Measurements from ENCODE around the gene BFSP2.
"Not testable (repeated sequence)": the region's sequence is repeated elsewhere in the genome, so short reads cannot be mapped to it uniquely, and the experiment has no call there.

BFSP2 gene

GRCh38 chr3:133523758-133524157 lies 123.9 kb downstream of the BFSP2 start:
- DNase-seq: not testable (repeated sequence)

Data from activated T-cell treated with anti-CD3 and anti-CD28 coated beads, Interleukin-2, amount 50 U/mL, for 48 hours (primary cell).